GM23338 (cell line): ENCODE results near the gene PTPN5. TPM values are rescaled to one million over a fixed set of nuclear protein-coding genes. Genes with fewer than 3 reads are reported as not detected.
A peak's percentile ranks its signal among the peaks of the same experiment; 100 is the strongest.

Experiments used
- ATAC-seq: fragments of 200-7000 bp; cut with Tn5 transposase; 3 replicates; pipeline ENCODE4 v1.9.1; 2020
- DNase-seq: peaks from one replicate; pipeline ENCODE4 v3.0.0-alpha.2; 2015; ENCODE audit warnings: low spot score
- H2AFZ ChIP-seq: fragments of 200-600 bp; sonication (generic); 2 replicates; pipeline ENCODE4 v1.8.0; 2016; ENCODE audit warnings: antibody characterized with exemption, mild to moderate bottlenecking, moderate library complexity
- H3F3A ChIP-seq: fragments of 200-600 bp; sonication (generic); replicated peaks from 2 replicates; pipeline ENCODE4 v1.8.0; 2017; ENCODE audit warnings: antibody characterized with exemption, mixed run types, low read depth
- H3K27ac ChIP-seq: fragments of 200-600 bp; sonication (generic); 2 replicates; pipeline ENCODE4 v1.6.1; 2016; ENCODE audit warnings: low read depth
- H3K27me3 ChIP-seq: fragments of 200-600 bp; sonication (generic); 2 replicates; pipeline ENCODE4 v1.8.0; 2016; ENCODE audit warnings: mild to moderate bottlenecking, mixed run types, moderate library complexity; ENCODE audit not compliant: insufficient read depth
- H3K36me3 ChIP-seq: fragments of 200-600 bp; sonication (generic); 2 replicates; pipeline ENCODE4 v1.8.0; 2016; ENCODE audit warnings: mild to moderate bottlenecking; ENCODE audit not compliant: insufficient read depth
- H3K4me1 ChIP-seq: fragments of 200-600 bp; sonication (generic); 2 replicates; pipeline ENCODE4 v1.8.0; 2016; ENCODE audit warnings: mild to moderate bottlenecking, moderate library complexity; ENCODE audit not compliant: insufficient read depth
- H3K4me2 ChIP-seq: fragments of 200-600 bp; sonication (generic); 2 replicates; pipeline ENCODE4 v1.7.1; 2017; ENCODE audit warnings: mixed run types
- H3K4me3 ChIP-seq: fragments of 200-600 bp; sonication (generic); 2 replicates; pipeline ENCODE4 v1.6.1; 2016; ENCODE audit warnings: mixed run types
- H3K79me2 ChIP-seq: fragments of 200-600 bp; sonication (generic); replicated peaks from 2 replicates; pipeline ENCODE4 v1.8.0; 2017; ENCODE audit warnings: mild to moderate bottlenecking; ENCODE audit not compliant: insufficient read depth
- H3K9me2 ChIP-seq: fragments of 200-600 bp; sonication (generic); 2 replicates; pipeline ENCODE4 v1.8.0; 2017; ENCODE audit not compliant: insufficient read depth
- H4K20me1 ChIP-seq: fragments of 200-600 bp; sonication (generic); replicated peaks from 2 replicates; pipeline ENCODE4 v1.8.0; 2017; ENCODE audit warnings: mild to moderate bottlenecking; ENCODE audit not compliant: insufficient read depth
- H3K27ac Mint-ChIP-seq: 2 replicates; pipeline ENCODE4 v1.8.0; 2020; ENCODE audit warnings: inconsistent platforms, mild to moderate bottlenecking, moderate library complexity, mixed read lengths
- H3K27me3 Mint-ChIP-seq: 3 replicates; pipeline ENCODE4 v1.8.0; 2022; ENCODE audit warnings: low read depth, mild to moderate bottlenecking, moderate library complexity, mixed read lengths, inconsistent platforms; ENCODE audit not compliant: insufficient read depth, poor library complexity
- H3K36me3 Mint-ChIP-seq: 3 replicates; pipeline ENCODE4 v1.8.0; 2021; ENCODE audit warnings: low read depth, mild to moderate bottlenecking, inconsistent platforms, moderate library complexity, mixed read lengths
- H3K4me1 Mint-ChIP-seq: 3 replicates; pipeline ENCODE4 v1.8.0; 2020; ENCODE audit warnings: mild to moderate bottlenecking, inconsistent platforms, mixed read lengths
- H3K4me3 Mint-ChIP-seq: 3 replicates; pipeline ENCODE4 v1.8.0; 2021; ENCODE audit warnings: moderate library complexity, mild to moderate bottlenecking, inconsistent platforms, mixed read lengths
- H3K9me3 Mint-ChIP-seq: 3 replicates; pipeline ENCODE4 v1.8.0; 2020; ENCODE audit warnings: moderate library complexity, mild to moderate bottlenecking, inconsistent platforms, mixed read lengths
- CTCF ChIP-seq, 2 experiments: fragments of 200-600 bp in 1 of 2; sonication (generic) in 1 of 2; conservative IDR thresholded peaks; 2 replicates each; pipeline versions ENCODE4 v1.5.1 to v1.6.1; 2016 to 2017; ENCODE audit warnings: antibody characterized with exemption in 2 of 2, low read depth in 2 of 2, mild to moderate bottlenecking in 2 of 2, moderate library complexity in 1 of 2
- EZH2 ChIP-seq: fragments of 200-600 bp; sonication (generic); IDR thresholded peaks from one replicate; pipeline ENCODE4 v1.8.0; 2017; ENCODE audit warnings: antibody characterized with exemption, mild to moderate bottlenecking, low read depth; ENCODE audit not compliant: unreplicated experiment
- EZH2phosphoT487 ChIP-seq: fragments of 200-600 bp; sonication (generic); IDR thresholded peaks from one replicate; pipeline ENCODE4 v1.8.1; 2018; ENCODE audit warnings: antibody characterized with exemption; ENCODE audit not compliant: unreplicated experiment
- JUNB ChIP-seq: IDR thresholded peaks from one replicate; pipeline ENCODE4 v1.6.1; 2016; ENCODE audit warnings: antibody characterized with exemption; ENCODE audit not compliant: unreplicated experiment
- STAT1 ChIP-seq: IDR thresholded peaks from one replicate; pipeline ENCODE4 v1.6.1; 2016; ENCODE audit warnings: antibody characterized with exemption; ENCODE audit not compliant: unreplicated experiment
- ZNF114 ChIP-seq: fragments of 250-450 bp; sonication (Bioruptor Pico); IDR thresholded peaks from 2 replicates; pipeline ENCODE4 v1.5.0; 2020; ENCODE audit warnings: mild to moderate bottlenecking, moderate library complexity
- polyA plus RNA-seq: library from polyadenylated mRNA; unstranded; fragments of >200 nt; fragmentation: Nextera tagmentation; extraction: Ambion mirVana; gene quantifications from 2 replicates; pipeline ENCODE4 v1.2.1, GENCODE V29; 2016
- total RNA-seq: library from RNA; depleted of rRNA; stranded (reverse); fragments of >200 nt; shearing (Covaris generic); gene quantifications from 2 replicates; pipeline ENCODE4 v1.2.3, GENCODE V29; 2014
- TF ChIP-seq, protein P1 (sequence below): IDR thresholded peaks from one replicate; pipeline ENCODE4 v1.6.1; 2018; ENCODE audit warnings: antibody characterized with exemption; ENCODE audit not compliant: unreplicated experiment

Gene PTPN5
- total and polyA plus RNA-seq, 2 experiments from 2014 or later = 3.7 to 5.7 TPM

GRCh38 chr11:18773104-18773503, 18.5 kb downstream of the PTPN5 start:
- H4K20me1 ChIP-seq = no peaks in the 10 kb centered on the region
- H3K4me3 Mint-ChIP-seq = no peak overlapping the region
- no peaks in the 10 kb centered on the region for H3K27me3 ChIP-seq
- 0 out of 2 replicates have a peak overlapping the region, but pooled peaks have one; percentile 20 for H3K4me3 ChIP-seq
- peaks cover 14% of the 10 kb centered on the region for H3K27me3 Mint-ChIP-seq
- H3K4me1 Mint-ChIP-seq = peaks cover 46% of the 10 kb centered on the region
- TF ChIP-seq EZH2 (no peak), STAT1 (no peak), EZH2phosphoT487 (no peak)
- ATAC-seq (peak; percentile 49), DNase-seq (peak; percentile 41)
- H3K27ac ChIP-seq = no peak overlapping the region
- H3F3A ChIP-seq = no peaks in the 10 kb centered on the region
- H3K79me2 ChIP-seq = no peaks in the 10 kb centered on the region
- H3K9me2 ChIP-seq = no peaks in the 10 kb centered on the region
- H3K36me3 ChIP-seq = no peaks in the 10 kb centered on the region
- peaks cover 2% of the 10 kb centered on the region; the same call in 1 of the 3 replicates for H3K36me3 Mint-ChIP-seq
- H3K27ac Mint-ChIP-seq = no peak overlapping the region
- no peaks in the 10 kb centered on the region; the same call in 2 of the 3 replicates for H3K9me3 Mint-ChIP-seq
- H3K4me2 ChIP-seq = peak overlapping the region; percentile 66; the same call in 1 of the 2 replicates
- H3K4me1 ChIP-seq = peaks cover 27% of the 10 kb centered on the region
- no peak overlapping the region for H2AFZ ChIP-seq

DNA sequence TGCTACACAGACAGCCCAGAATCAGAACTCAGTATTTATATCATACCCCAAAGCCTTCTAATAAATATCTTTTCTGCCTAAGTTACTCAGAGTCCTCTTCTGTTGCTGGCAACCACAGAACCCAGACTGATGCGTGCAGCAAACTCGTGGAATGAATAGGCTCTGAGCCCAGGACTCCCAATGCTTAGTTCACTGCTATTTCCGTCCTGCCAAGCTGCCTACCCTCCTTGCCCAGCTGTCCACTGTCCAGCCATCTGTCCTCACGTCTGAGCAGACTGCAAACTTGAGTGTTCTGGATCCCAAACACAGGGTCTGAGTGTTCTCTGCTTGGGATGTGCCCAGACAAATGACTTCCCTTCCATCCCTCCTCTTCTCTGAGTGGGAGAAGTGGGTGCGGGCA, 19.4 kb downstream of the PTPN5 start:
- Mint-ChIP-seq H3K4me3 (no peak overlapping the region), H3K27me3 (peaks cover 14% of the 10 kb centered on the region), H3K4me1 (peaks cover 46% of the 10 kb centered on the region), H3K9me3 (no peaks in the 10 kb centered on the region), H3K36me3 (peaks cover 2% of the 10 kb centered on the region; the same call in 1 of the 3 replicates), H3K27ac (no peak overlapping the region)
- H2AFZ ChIP-seq = no peak overlapping the region
- H3K9me2 ChIP-seq = no peaks in the 10 kb centered on the region
- DNase-seq = no peak
- no peak overlapping the region for H3K4me3 ChIP-seq
- peaks cover 27% of the 10 kb centered on the region for H3K4me1 ChIP-seq
- H3K4me2 ChIP-seq = peak overlapping the region; percentile 66; the same call in 1 of the 2 replicates
- H3K27ac ChIP-seq = no peak overlapping the region
- no peaks in the 10 kb centered on the region for H3K27me3 ChIP-seq
- no peaks in the 10 kb centered on the region for H3K79me2 ChIP-seq
- H4K20me1 ChIP-seq = no peaks in the 10 kb centered on the region
- TF ChIP-seq JUNB (no peak), CTCF (conservative IDR thresholded peaks at IDR 0.05; ENCODE audit: low read depth in 2 of 2) (no peak), ZNF114 (no peak)
- TF ChIP-seq, protein P1, sequence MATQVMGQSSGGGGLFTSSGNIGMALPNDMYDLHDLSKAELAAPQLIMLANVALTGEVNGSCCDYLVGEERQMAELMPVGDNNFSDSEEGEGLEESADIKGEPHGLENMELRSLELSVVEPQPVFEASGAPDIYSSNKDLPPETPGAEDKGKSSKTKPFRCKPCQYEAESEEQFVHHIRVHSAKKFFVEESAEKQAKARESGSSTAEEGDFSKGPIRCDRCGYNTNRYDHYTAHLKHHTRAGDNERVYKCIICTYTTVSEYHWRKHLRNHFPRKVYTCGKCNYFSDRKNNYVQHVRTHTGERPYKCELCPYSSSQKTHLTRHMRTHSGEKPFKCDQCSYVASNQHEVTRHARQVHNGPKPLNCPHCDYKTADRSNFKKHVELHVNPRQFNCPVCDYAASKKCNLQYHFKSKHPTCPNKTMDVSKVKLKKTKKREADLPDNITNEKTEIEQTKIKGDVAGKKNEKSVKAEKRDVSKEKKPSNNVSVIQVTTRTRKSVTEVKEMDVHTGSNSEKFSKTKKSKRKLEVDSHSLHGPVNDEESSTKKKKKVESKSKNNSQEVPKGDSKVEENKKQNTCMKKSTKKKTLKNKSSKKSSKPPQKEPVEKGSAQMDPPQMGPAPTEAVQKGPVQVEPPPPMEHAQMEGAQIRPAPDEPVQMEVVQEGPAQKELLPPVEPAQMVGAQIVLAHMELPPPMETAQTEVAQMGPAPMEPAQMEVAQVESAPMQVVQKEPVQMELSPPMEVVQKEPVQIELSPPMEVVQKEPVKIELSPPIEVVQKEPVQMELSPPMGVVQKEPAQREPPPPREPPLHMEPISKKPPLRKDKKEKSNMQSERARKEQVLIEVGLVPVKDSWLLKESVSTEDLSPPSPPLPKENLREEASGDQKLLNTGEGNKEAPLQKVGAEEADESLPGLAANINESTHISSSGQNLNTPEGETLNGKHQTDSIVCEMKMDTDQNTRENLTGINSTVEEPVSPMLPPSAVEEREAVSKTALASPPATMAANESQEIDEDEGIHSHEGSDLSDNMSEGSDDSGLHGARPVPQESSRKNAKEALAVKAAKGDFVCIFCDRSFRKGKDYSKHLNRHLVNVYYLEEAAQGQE = no peak
- no peaks in the 10 kb centered on the region for H3K36me3 ChIP-seq
- no peaks in the 10 kb centered on the region for H3F3A ChIP-seq
- no peak for ATAC-seq
